Activated CD4-positive, alpha-beta T cell treated with anti-CD3 and anti-CD28 coated beads, Interleukin-2, amount 50 U/mL, for 1 hour (primary cell): ENCODE measurements around the gene PPP6R1.

ENCODE experiments used
- DNase-seq: peaks from one replicate; pipeline ENCODE4 v3.0.0-alpha.2; 2020

PPP6R1 gene

GRCh38 chr19:55257461-55258420, 1.1 kb downstream of the PPP6R1 start:
- DNase-seq, result peak; percentile 27

- no peak for DNase-seq
These were observed 2.0 kb downstream of the PPP6R1 start for GRCh38 chr19:55256562-55257460.

- peak; percentile 35 for DNase-seq
These were observed 3.0 kb downstream of the PPP6R1 start for GRCh38 chr19:55255618-55256423.

GRCh38 chr19:55254625-55254977, 4.2 kb downstream of the PPP6R1 start:
- DNase-seq, result no peak

- peak; percentile 56 for DNase-seq
These were observed 4.8 kb downstream of the PPP6R1 start for GRCh38 chr19:55253842-55254624.

GRCh38 chr19:55252760-55253663, 5.8 kb downstream of the PPP6R1 start:
- DNase-seq, result no peak

- DNase-seq, result peak; percentile 38
These were observed 7.3 kb downstream of the PPP6R1 start for GRCh38 chr19:55251341-55252081.

GRCh38 chr19:55250262-55251036, 8.4 kb downstream of the PPP6R1 start:
- DNase-seq, result no peak

GRCh38 chr19:55249841-55250240, 9.0 kb downstream of the PPP6R1 start:
- DNase-seq, result no peak

GRCh38 chr19:55248704-55249103, 10.1 kb downstream of the PPP6R1 start:
- no peak for DNase-seq

- no peak for DNase-seq
These were observed 10.6 kb downstream of the PPP6R1 start for GRCh38 chr19:55248166-55248675.

- no peak for DNase-seq
These were observed 11.2 kb downstream of the PPP6R1 start for GRCh38 chr19:55247621-55248099.

GRCh38 chr19:55246462-55247451, 12.1 kb downstream of the PPP6R1 start:
- DNase-seq, result no peak

- no peak for DNase-seq
These were observed 13.4 kb downstream of the PPP6R1 start for GRCh38 chr19:55245236-55245904.

GRCh38 chr19:55244004-55244680, 14.7 kb downstream of the PPP6R1 start:
- DNase-seq, result no peak

- no peak for DNase-seq
These were observed 16.3 kb downstream of the PPP6R1 start for GRCh38 chr19:55242517-55242916.
